ENCODE measurements around the gene IMPA2.

The IMPA2 gene

GRCh38 chr18:12008842-12009580 lies 27.7 kb downstream of the IMPA2 start:
- no peak for DNase-seq (ENCODE audit: low read depth)

- DNase-seq (ENCODE audit: low read depth) = no peak
These were observed 28.4 kb downstream of the IMPA2 start for GRCh38 chr18:12009581-12010140.

GRCh38 chr18:12010187-12010802 lies 29.0 kb downstream of the IMPA2 start:
- no peak for DNase-seq (ENCODE audit: low read depth)

GRCh38 chr18:12011199-12011956 lies 30.1 kb downstream of the IMPA2 start:
- no peak for DNase-seq (ENCODE audit: low read depth)

GRCh38 chr18:12011957-12012549 lies 30.7 kb downstream of the IMPA2 start:
- no peak for DNase-seq (ENCODE audit: low read depth)

GRCh38 chr18:12012697-12013096 lies 31.4 kb downstream of the IMPA2 start:
- no peak for DNase-seq (ENCODE audit: low read depth)

- DNase-seq (ENCODE audit: low read depth) = no peak
These were observed 32.0 kb downstream of the IMPA2 start for GRCh38 chr18:12013186-12013916.

GRCh38 chr18:12014086-12014485 lies 32.8 kb downstream of the IMPA2 start:
- DNase-seq (ENCODE audit: low read depth) = no peak

GRCh38 chr18:12014521-12015415 lies 33.5 kb downstream of the IMPA2 start:
- no peak for DNase-seq (ENCODE audit: low read depth)

- no peak for DNase-seq (ENCODE audit: low read depth)
These were observed 34.2 kb downstream of the IMPA2 start for GRCh38 chr18:12015416-12016062.

GRCh38 chr18:12017081-12017480 lies 35.8 kb downstream of the IMPA2 start:
- no peak for DNase-seq (ENCODE audit: low read depth)

GRCh38 chr18:12018861-12019260 lies 37.6 kb downstream of the IMPA2 start:
- no peak for DNase-seq (ENCODE audit: low read depth)

GRCh38 chr18:12021077-12021476 lies 39.8 kb downstream of the IMPA2 start:
- DNase-seq (ENCODE audit: low read depth) = no peak

GRCh38 chr18:12021596-12021995 lies 40.3 kb downstream of the IMPA2 start:
- no peak for DNase-seq (ENCODE audit: low read depth)

- DNase-seq (ENCODE audit: low read depth) = no peak
These were observed 42.1 kb downstream of the IMPA2 start for GRCh38 chr18:12023375-12023774.

- DNase-seq (ENCODE audit: low read depth) = no peak
These were observed 45.3 kb downstream of the IMPA2 start for GRCh38 chr18:12026562-12026961.

GRCh38 chr18:12027046-12027445 lies 45.7 kb downstream of the IMPA2 start:
- no peak for DNase-seq (ENCODE audit: low read depth)

GRCh38 chr18:12027480-12027879 lies 46.2 kb downstream of the IMPA2 start:
- no peak for DNase-seq (ENCODE audit: low read depth)

- DNase-seq (ENCODE audit: low read depth) = no peak
These were observed 46.8 kb downstream of the IMPA2 start for GRCh38 chr18:12028040-12028628.

GRCh38 chr18:12028674-12029073 lies 47.4 kb downstream of the IMPA2 start:
- no peak for DNase-seq (ENCODE audit: low read depth)
